ENCODE results near the gene ERI3. TPM values are rescaled to one million over a fixed set of nuclear protein-coding genes. Genes with fewer than 3 reads are reported as not detected.

The ERI3 gene
- total and polyA plus RNA-seq, 9 of the 15 experiments (the other 6 are each of a cell fraction or from before 2014, with no cell fraction given): 47.8 to 93.4 (median 67.2) TPM

GRCh38 chr1:44265656-44266358, 89.2 kb downstream of the ERI3 start:
- in situ Hi-C loops (cut with MboI): no loop called here
- no TSS peak for BruUV-seq (replicated peaks)
- Histone ChIP-seq H3K9me1 (ENCODE audit: control insufficient read depth, insufficient read depth, low read length) (peaks cover 8% of the 10 kb centered on the region), H3K9me3 (replicated peaks; ENCODE audit: control insufficient read depth, insufficient read depth, low read depth, low read length) (no peaks in the 10 kb centered on the region), H3K79me2 (ENCODE audit: control insufficient read depth, insufficient read depth, low read length) (no peaks in the 10 kb centered on the region), H3K36me3 (ENCODE audit: control insufficient read depth, insufficient read depth, low read length) (peaks cover 2% of the 10 kb centered on the region; the same call in 1 of the 3 replicates), H2AFZ (ENCODE audit: low read depth, low read length) (no peak overlapping the region), H3K9ac (ENCODE audit: insufficient read depth in 1 of 2, low read depth in 2 of 2, low read length in 2 of 2) (no peak overlapping the region), H3K27me3 (ENCODE audit: control insufficient read depth in 2 of 2, insufficient read depth in 2 of 2, low read length in 2 of 2) (no peaks in the 10 kb centered on the region), H3K4me2 (ENCODE audit: insufficient read depth, low read length) (no peak overlapping the region), H3K27ac (ENCODE audit: extremely low read depth, low read depth, low read length) (no peak overlapping the region), H3K4me3 (no peak overlapping the region), H4K20me1 (replicated peaks; ENCODE audit: control insufficient read depth, insufficient read depth, low read length) (peaks cover 7% of the 10 kb centered on the region; the same call in 1 of the 2 replicates), H3K4me1 (replicated peaks in 1 of 2; ENCODE audit: control insufficient read depth in 2 of 2, insufficient read depth in 2 of 2, low read length in 2 of 2) (peaks cover 5 to 16% of the 10 kb centered on the region in 2 experiments; a peak in 4 of 5 replicates)
- DNase-seq (ENCODE audit: extremely low read depth in 1 of 4, low spot score in 3 of 4): no peak
- WGBS (ENCODE audit: insufficient coverage, low coverage, missing lambda C conversion rate): 96% methylated on average over 1 of the region's 1 CpG
- POLR2A ChIA-PET: interaction anchor here (0.5 to 1.4 kb wide), 9 partner anchors 9 to 510 kb away, joined by 3 to 7 read pairs (median 3); partner anchors contain the start of gene RPS8
- intact Hi-C loops (cut with micrococcal nuclease): no loop called here
- ATAC-seq: no peak
- CTCF ChIA-PET (ENCODE audit: low intra/inter-chr PET ratio): no interaction called here
- no peak for FAIRE-seq
- TF ChIP-seq MEF2A (IDR thresholded peaks at IDR 0.05; ENCODE audit: control insufficient read depth, low read depth, low read length) (no peak), TSC22D4 (tag; IDR thresholded peaks at IDR 0.05) (no peak), ARID2 (IDR thresholded peaks at IDR 0.05) (no peak)

DNA sequence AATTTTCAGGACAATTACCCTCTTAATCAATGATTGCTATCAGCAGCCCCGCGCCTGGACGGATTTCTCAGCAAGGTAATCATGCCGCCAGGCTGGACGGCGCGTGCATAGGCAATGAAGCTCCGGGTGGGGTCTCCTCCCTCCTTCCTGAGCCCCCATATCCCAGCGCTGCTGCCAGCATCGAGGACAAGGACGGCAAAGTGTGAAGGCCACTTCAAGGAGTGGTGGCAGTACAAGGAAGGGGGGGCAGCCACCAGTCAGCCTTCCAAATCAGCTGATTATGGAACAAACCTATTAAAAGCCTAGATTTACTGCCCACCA, 90.6 kb downstream of the ERI3 start:
- Histone ChIP-seq H3K9ac (ENCODE audit: insufficient read depth in 1 of 2, low read depth in 2 of 2, low read length in 2 of 2) (no peak overlapping the region), H3K4me1 (replicated peaks in 1 of 2; ENCODE audit: control insufficient read depth in 2 of 2, insufficient read depth in 2 of 2, low read length in 2 of 2) (peaks cover 5 to 16% of the 10 kb centered on the region in 2 experiments; a peak in 4 of 5 replicates), H3K36me3 (ENCODE audit: control insufficient read depth, insufficient read depth, low read length) (0 out of 3 replicates have a peak, but pooled peaks cover under 1% of the 10 kb centered on the region), H3K9me1 (ENCODE audit: control insufficient read depth, insufficient read depth, low read length) (peaks cover 6% of the 10 kb centered on the region), H3K27me3 (ENCODE audit: control insufficient read depth in 2 of 2, insufficient read depth in 2 of 2, low read length in 2 of 2) (no peaks in the 10 kb centered on the region), H3K27ac (ENCODE audit: extremely low read depth, low read depth, low read length) (no peak overlapping the region), H2AFZ (ENCODE audit: low read depth, low read length) (no peak overlapping the region), H3K4me3 (no peak overlapping the region), H4K20me1 (replicated peaks; ENCODE audit: control insufficient read depth, insufficient read depth, low read length) (no peaks in the 10 kb centered on the region; the same call in 1 of the 2 replicates), H3K9me3 (replicated peaks; ENCODE audit: control insufficient read depth, insufficient read depth, low read depth, low read length) (no peaks in the 10 kb centered on the region), H3K4me2 (ENCODE audit: insufficient read depth, low read length) (no peak overlapping the region), H3K79me2 (ENCODE audit: control insufficient read depth, insufficient read depth, low read length) (no peaks in the 10 kb centered on the region)
- ChIA-PET POLR2A (interaction anchor here (0.5 to 1.5 kb wide), 4 partner anchors 26 to 457 kb away, joined by 3 to 5 read pairs (median 3); no protein-coding TSS in a partner anchor), CTCF (ENCODE audit: low intra/inter-chr PET ratio) (no interaction called here)
- DNase-seq (ENCODE audit: extremely low read depth in 1 of 4, low spot score in 3 of 4) (no peak), FAIRE-seq (no peak), ATAC-seq (no peak)
- intact Hi-C loops (cut with micrococcal nuclease): no loop called here
- in situ Hi-C loops (cut with MboI): no loop called here
- 84% methylated on average over 11 of the region's 11 CpGs for WGBS (ENCODE audit: insufficient coverage, low coverage, missing lambda C conversion rate)
- BruUV-seq (replicated peaks): no TSS peak
- TF ChIP-seq NR2F6 (CRISPR knock-in tag; IDR thresholded peaks at IDR 0.05) (no peak), ZBTB2 (IDR thresholded peaks at IDR 0.05) (no peak), MCM5 (IDR thresholded peaks at IDR 0.05; ENCODE audit: low read depth) (no peak), HBP1 (CRISPR knock-in tag; IDR thresholded peaks at IDR 0.05) (no peak), ZNF695 (CRISPR knock-in tag; IDR thresholded peaks at IDR 0.05) (no peak), NFIC (IDR thresholded peaks at IDR 0.05) (no peak), HDAC8 (tag; IDR thresholded peaks at IDR 0.05) (no peak), SRSF1 (IDR thresholded peaks at IDR 0.05; ENCODE audit: low read depth, low read length) (no peak), LEF1 (IDR thresholded peaks at IDR 0.05) (no peak)
- TF ChIP-seq, protein P1, sequence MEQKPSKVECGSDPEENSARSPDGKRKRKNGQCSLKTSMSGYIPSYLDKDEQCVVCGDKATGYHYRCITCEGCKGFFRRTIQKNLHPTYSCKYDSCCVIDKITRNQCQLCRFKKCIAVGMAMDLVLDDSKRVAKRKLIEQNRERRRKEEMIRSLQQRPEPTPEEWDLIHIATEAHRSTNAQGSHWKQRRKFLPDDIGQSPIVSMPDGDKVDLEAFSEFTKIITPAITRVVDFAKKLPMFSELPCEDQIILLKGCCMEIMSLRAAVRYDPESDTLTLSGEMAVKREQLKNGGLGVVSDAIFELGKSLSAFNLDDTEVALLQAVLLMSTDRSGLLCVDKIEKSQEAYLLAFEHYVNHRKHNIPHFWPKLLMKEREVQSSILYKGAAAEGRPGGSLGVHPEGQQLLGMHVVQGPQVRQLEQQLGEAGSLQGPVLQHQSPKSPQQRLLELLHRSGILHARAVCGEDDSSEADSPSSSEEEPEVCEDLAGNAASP (IDR thresholded peaks at IDR 0.05): no peak
